Lower leg skin (tissue), 4 donors: Measurements from ENCODE around the gene ZNHIT1. TPM values are rescaled to one million over a fixed set of nuclear protein-coding genes. Genes with fewer than 3 reads are reported as not detected.

Experiments
- DNase-seq, 2 donors: peaks; one replicate each; pipeline ENCODE4 v3.0.0-alpha.2; 2019; ENCODE audit warnings: low spot score in 2 of 2
- H3K4me3 ChIP-seq: fragments of 200-600 bp; sonication (generic); 2 replicates; pipeline ENCODE4 v1.5.1; 2017; ENCODE audit warnings: mild to moderate bottlenecking, low read depth; ENCODE audit not compliant: poor library complexity, severe bottlenecking
- POLR2A ChIP-seq, 2 donors: fragments of 450-650 bp; IDR thresholded peaks; one replicate each; pipeline ENCODE4 v1.6.1; 2016 to 2017; ENCODE audit warnings: antibody characterized with exemption in 2 of 2, mild to moderate bottlenecking in 1 of 2, moderate library complexity in 1 of 2
- WGBS, 2 donors: methylation state at CpG; one replicate each; pipeline ENCODE4 v1.1.5; 2018; 5-methylcytosine and 5-hydroxymethylcytosine counted together
- intact Hi-C: fragments of 100-400 bp; cut with DNase I; formaldehyde crosslinking; loops from one replicate; pipeline ENCODE4 v1.15.0; 2023; ENCODE audit warnings: low total_unique reads
- total RNA-seq, 4 donors: library from RNA; depleted of rRNA; stranded (reverse); fragments of >200 nt; gene quantifications; one replicate each; pipeline ENCODE4 v1.1.0, GENCODE V29; 2016
- TF ChIP-seq, protein P1 (sequence below), 3 donors: fragments of 450-650 bp; IDR thresholded peaks; one replicate each; pipeline ENCODE4 v1.5.1; 2016; ENCODE audit warnings: antibody characterized with exemption in 3 of 3, mild to moderate bottlenecking in 3 of 3, moderate library complexity in 2 of 3

ZNHIT1 gene
- total RNA-seq, 4 donors from 2014 or later: 45.3 to 87.6 (median 72.3) TPM

GRCh38 chr7:101170617-101171441 is 47.1 kb upstream of the ZNHIT1 start:
- 3 to 5% methylated on average over 17 of the region's 17 CpGs for WGBS, 2 donors
- H3K4me3 ChIP-seq: no peak overlapping the region
- DNase-seq: no peak
- intact Hi-C loops: no loop called here
- TF ChIP-seq, protein P1, sequence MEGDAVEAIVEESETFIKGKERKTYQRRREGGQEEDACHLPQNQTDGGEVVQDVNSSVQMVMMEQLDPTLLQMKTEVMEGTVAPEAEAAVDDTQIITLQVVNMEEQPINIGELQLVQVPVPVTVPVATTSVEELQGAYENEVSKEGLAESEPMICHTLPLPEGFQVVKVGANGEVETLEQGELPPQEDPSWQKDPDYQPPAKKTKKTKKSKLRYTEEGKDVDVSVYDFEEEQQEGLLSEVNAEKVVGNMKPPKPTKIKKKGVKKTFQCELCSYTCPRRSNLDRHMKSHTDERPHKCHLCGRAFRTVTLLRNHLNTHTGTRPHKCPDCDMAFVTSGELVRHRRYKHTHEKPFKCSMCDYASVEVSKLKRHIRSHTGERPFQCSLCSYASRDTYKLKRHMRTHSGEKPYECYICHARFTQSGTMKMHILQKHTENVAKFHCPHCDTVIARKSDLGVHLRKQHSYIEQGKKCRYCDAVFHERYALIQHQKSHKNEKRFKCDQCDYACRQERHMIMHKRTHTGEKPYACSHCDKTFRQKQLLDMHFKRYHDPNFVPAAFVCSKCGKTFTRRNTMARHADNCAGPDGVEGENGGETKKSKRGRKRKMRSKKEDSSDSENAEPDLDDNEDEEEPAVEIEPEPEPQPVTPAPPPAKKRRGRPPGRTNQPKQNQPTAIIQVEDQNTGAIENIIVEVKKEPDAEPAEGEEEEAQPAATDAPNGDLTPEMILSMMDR (IDR thresholded peaks at IDR 0.05): no peak
- no peak for TF ChIP-seq POLR2A (IDR thresholded peaks at IDR 0.05)

GRCh38 chr7:101171442-101171837 is 46.5 kb upstream of the ZNHIT1 start:
- TF ChIP-seq POLR2A (IDR thresholded peaks at IDR 0.05): no peak
- TF ChIP-seq, protein P1 (IDR thresholded peaks at IDR 0.05): no peak
- 2 to 4% methylated on average over 12 of the region's 13 CpGs for whole genome bisulfite sequencing, 2 donors
- no peak for DNase-seq
- H3K4me3 ChIP-seq: no peak overlapping the region
- intact Hi-C loops: no loop called here

DNA sequence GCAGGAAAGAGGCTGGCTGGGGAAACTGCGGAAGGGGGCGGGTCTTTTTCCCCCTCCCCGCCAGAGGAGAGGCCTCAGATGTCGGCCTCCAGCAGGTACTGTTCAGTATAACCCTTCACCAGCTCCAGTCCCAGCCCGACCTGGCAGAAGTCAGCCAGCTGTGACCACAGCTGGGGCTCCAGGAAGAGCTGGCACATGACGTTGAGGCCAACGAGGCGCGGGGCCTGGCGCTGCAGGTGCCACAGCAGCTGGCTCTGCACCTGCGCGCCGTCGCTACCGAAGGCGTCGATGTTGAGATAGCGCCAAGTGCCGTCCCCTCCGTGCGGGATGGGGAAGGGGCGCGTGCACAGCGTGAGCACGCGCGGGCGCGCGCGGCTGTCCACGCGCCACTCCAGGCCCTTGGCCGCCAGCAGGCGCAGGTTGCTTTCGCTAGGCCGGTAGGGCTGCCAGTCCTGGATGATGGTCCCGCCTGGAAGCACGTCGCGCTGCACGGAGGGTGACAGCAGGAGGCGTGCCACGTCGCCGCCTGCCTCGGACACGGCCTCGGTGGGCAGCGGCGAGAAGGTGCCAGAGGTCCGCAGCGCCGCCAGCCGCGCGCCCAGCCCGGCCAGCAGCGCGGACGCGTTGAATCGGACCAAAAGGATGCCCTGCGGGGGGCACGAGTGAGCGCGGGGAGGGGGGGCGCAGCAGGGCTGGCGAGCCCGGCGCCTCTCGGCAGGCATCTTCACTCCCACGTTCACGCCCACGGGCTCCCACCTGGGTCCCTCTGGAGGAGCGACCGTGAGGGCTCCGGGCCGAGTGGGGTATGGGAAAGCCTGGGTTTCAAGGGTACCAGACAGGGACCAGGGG is 45.7 kb upstream of the ZNHIT1 start:
- TF ChIP-seq POLR2A (IDR thresholded peaks at IDR 0.05): no peak
- TF ChIP-seq, protein P1 (IDR thresholded peaks at IDR 0.05): no peak
- WGBS, 2 donors: 1% methylated on average over 36 to 52 of the region's 79 CpGs
- intact Hi-C loops: no loop called here
- DNase-seq: no peak
- H3K4me3 ChIP-seq: no peak overlapping the region

DNA sequence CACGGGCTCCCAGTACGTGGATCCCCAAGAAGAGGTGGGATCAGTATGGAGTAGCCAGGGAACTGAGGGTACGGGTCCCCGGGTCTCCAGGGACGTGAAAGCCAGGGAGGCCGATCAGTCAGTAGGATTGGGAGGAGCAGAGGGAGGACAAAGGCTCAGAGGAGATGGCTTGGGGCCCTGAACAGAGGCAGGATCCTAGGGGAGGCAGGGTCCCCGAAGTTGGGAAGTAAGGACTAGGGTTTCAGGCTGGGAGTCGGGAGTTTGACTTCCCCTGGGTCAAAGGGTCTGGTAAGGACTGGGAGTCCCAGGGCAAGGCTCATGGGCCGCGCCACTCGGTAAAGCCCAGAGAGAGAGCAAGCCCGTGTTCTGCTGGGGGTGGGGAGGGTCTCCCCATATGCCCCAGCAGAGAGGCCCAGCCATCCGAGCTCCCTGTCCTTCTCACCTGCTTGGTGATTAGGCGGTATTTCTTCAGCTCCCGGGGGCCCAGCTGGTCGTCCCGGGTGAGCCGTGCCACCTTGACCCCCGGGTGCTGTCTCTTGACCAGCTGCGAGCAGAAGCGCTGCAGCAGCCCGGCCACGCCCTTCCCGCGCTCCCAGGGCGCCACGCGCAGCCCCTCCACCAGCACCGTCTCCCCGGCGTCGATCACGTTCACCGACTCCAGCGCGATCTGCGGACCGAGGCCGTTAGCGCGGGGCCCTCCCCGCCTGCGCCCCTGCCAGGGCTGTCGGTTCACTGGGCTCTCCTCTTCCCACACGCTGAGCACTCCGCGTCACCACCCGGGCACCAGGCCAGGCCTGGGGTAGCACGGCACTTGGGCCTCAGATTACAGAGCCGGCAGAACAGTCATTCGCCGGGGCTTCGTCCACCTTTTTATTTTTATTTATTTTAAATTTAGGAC is 44.9 kb upstream of the ZNHIT1 start:
- no peak for TF ChIP-seq POLR2A (IDR thresholded peaks at IDR 0.05)
- TF ChIP-seq, protein P1 (IDR thresholded peaks at IDR 0.05): no peak
- intact Hi-C loops: no loop called here
- WGBS, 2 donors: 1 to 2% methylated on average over 48 to 53 of the region's 53 CpGs
- DNase-seq: no peak
- H3K4me3 ChIP-seq: no peak overlapping the region

DNA sequence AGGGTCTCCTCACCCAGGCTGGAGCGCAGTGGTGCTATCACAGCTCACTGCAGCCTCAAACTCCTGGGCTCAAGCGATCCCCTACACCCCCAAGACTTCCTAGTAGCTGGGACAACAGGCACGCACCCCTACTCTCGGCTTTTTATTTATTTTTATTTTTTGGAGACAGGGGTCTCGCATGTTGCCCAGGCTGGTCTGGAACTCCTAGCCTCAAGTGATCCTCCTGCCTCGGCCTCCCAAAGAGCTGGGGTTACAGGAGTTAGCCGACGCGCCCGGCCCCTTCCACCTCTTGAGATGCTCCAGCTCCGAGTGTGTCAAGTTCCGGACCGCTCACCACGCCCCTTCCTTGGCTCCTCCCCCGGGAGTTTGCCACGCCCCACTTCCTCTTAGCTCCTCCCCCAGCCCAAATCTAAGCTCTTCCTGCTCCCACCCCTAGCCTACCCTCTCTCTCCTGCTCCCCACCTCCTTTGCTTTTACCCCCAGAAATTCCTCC is 44.2 kb upstream of the ZNHIT1 start:
- no peak for DNase-seq
- 6 to 9% methylated on average over 16 of the region's 16 CpGs for WGBS, 2 donors
- intact Hi-C loops: no loop called here
- H3K4me3 ChIP-seq: no peak overlapping the region
- TF ChIP-seq, protein P1 (IDR thresholded peaks at IDR 0.05): no peak
- TF ChIP-seq POLR2A (IDR thresholded peaks at IDR 0.05): no peak
